NCI-H510A treated with DMSO at 0.1 percent for 48 hours (cell line): ENCODE results near the gene NEDD8.

Experiments used
- DNase-seq: peaks from one replicate; lab custom pipeline; 2025; lab: John Stamatoyannopoulos, UW

The NEDD8 gene

GRCh38 chr14:24179961-24180796, 52.0 kb downstream of the NEDD8 start:
- no peak for DNase-seq

GRCh38 chr14:24179294-24179960, 52.7 kb downstream of the NEDD8 start:
- no peak for DNase-seq

- no peak for DNase-seq
Observed at GRCh38 chr14:24178399-24179178, 53.6 kb downstream of the NEDD8 start.

DNA sequence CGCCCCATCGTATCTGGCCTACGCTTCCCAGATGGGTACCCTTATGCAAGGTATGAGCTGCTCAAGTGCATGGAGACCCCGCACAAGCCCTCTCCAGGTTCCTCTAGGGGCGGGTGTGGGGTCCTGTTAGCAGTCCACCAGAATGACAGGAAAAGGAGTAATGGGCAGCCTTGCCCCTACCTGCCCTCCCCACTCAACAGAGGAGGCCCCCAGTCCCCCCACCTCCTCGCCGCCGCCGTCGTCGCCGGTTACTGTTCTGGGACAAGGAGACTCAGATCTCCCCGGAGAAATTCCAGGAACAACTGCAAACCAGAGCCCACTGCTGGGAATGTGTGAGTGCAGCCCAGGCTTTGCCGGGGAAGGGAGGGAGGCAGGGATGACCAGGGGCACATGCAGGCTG, 54.3 kb downstream of the NEDD8 start:
- DNase-seq: no peak

DNA sequence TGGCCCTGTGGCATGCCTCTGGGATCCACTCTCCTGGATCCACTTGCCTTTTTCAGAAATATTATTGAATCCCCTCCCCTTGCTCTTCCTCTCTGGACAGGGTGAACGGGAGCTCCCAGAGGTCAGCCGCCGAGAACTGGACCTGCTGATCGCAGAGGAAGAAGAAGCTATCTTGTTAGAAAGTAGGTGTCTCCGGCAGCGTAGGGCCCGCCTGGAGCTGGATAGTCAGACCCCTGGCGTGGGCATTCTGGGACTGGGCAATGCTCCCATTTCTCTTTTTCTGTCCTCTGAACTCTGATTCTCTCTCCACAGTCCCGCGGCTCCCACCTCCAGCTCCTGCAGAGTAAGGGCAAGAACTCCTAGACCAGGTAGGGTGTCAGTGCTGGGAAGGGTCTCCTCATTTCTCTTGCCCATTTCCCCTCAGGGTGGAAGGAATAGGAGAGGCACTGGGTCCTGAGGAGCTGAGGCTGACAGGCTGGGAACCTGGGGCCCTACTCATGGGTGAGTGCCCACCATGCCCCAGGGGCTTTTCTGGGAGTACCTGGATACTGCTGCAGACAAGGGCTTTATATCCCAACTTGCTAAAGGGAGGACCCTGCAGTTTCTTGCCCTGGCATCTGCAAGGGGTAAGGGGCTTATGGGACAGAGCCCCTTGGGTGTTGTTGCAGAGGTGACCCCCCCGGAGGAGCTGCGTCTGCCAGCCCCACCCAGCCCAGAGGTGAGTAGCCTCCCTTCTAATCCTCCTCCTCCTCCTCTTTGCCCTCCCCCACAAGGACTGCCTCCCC, 54.9 kb downstream of the NEDD8 start:
- no peak for DNase-seq

DNA sequence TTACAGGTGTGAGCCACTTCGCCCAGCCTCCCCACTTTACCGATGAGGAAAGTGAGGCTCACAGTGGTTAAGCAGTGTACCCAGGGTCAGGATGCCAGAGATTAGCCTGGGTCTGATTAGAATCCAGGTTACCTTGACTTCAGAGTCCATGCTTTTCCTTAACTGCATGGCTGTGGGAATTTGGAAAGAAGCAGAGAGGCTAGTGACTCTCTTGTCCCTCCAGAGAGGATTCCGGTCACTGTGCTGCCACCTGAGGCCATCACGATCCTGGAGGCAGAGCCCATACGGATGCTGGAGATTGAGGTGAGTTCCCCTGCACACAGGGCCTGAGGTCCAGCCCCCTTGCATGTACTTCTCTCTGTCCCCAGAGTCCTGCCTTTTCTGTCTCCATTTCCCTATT, 55.6 kb downstream of the NEDD8 start:
- no peak for DNase-seq

DNA sequence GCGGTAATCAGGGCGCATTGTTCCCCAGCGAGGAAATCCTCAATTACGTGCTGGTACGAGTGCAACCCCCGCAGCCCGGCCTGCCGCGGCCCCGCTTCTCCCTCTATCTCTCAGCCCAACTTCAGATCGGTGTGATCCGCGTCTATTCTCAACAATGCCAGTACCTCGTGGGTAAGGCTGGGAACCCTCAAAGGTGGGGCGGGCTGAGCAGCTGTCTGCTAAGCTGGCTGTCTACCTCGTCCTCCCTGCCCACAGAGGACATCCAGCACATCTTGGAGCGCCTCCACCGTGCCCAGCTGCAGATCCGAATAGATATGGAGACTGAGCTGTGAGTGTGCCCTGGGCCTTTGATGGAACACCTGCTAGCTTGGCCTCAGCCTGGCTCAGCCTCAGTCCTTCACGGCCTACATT, 59.3 kb downstream of the NEDD8 start:
- no peak for DNase-seq

GRCh38 chr14:24172261-24172860, 59.8 kb downstream of the NEDD8 start:
- DNase-seq: no peak

GRCh38 chr14:24171422-24172260, 60.5 kb downstream of the NEDD8 start, which contains the start of gene REC8:
REC8 (plus strand) TSS chr14:24172080; CDS start chr14:24172553, 473 bp downstream.
- DNase-seq: peak; percentile 87

DNA sequence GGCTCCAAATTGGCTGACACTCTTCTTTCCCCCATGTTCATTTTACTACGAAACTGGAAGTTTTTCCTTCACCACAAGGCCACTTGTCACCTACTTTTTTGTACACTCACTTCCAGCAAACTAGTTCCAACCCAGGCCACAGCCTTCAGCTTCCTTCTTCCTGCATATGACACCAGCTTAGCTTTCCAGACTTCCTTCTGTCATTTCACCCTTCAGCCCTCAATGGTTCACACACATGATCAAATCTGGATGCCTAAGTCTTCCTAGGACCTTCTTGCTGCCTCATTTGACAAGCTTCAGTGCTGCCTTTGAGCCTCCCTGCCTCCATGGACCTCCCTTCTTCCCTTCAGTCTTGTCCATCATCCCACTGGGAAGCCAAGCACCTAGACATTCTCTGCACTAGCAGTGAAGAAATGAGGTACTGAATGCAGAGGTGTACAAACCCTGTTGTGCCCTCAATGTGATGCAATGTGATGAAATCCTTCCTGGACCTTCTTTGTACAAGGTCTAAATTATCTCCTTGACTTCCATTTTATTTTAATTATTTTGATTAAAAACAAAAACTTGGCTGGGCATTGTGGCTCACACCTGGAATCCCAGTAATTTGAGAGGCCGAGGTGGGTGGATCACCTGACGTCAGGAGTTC, 64.6 kb downstream of the NEDD8 start:
- DNase-seq: no peak
